Gastroesophageal sphincter (tissue), 3 donors: ENCODE results near the gene PREPL.

Source experiments
- CTCF ChIP-seq, 4 experiments: fragments of 200-600 bp in 2 of 4; fragments of 450-650 bp in 2 of 4; sonication (generic) in 1 of 4; IDR thresholded peaks; one replicate each; pipeline ENCODE4 v1.5.1; 2017 to 2019; ENCODE audit warnings: antibody characterized with exemption in 4 of 4, mild to moderate bottlenecking in 2 of 4, moderate library complexity in 2 of 4
- EP300 ChIP-seq: sonication (generic); formaldehyde crosslinking; IDR thresholded peaks from one replicate; pipeline ENCODE4 v1.6.1; 2017; ENCODE audit warnings: antibody characterized with exemption, mild to moderate bottlenecking
- POLR2A ChIP-seq, 2 donors: fragments of 450-650 bp; IDR thresholded peaks; one replicate each; pipeline ENCODE4 v1.6.1; 2017; ENCODE audit warnings: antibody characterized with exemption in 2 of 2, mild to moderate bottlenecking in 2 of 2, moderate library complexity in 1 of 2
- POLR2AphosphoS5 ChIP-seq: sonication (generic); formaldehyde crosslinking; IDR thresholded peaks from one replicate; pipeline ENCODE4 v1.6.1; 2017; ENCODE audit warnings: antibody characterized with exemption

GRCh38 chr2:44314362-44314761 lies 46.9 kb downstream of the PREPL start:
- no peak for TF ChIP-seq CTCF (IDR thresholded peaks at IDR 0.05)
- no peak for TF ChIP-seq POLR2AphosphoS5
- no peak for TF ChIP-seq POLR2A (IDR thresholded peaks at IDR 0.05)
- no peak for TF ChIP-seq EP300
